SK-N-SH (cell line): ENCODE data around the gene SVBP.

Source experiments
- CTCF ChIP-seq: fragments of 200-600 bp; sonication (generic); IDR thresholded peaks from 2 replicates; pipeline ENCODE4 v1.6.1; 2017; ENCODE audit warnings: antibody characterized with exemption, mild to moderate bottlenecking, moderate library complexity
- ELF1 ChIP-seq: IDR thresholded peaks from 2 replicates; pipeline ENCODE4 v1.4.0; 2012
- EP300 ChIP-seq, 2 experiments: IDR thresholded peaks; 2 replicates each; pipeline versions ENCODE4 v1.4.0 to v1.6.1; 2012; ENCODE audit warnings: borderline replicate concordance in 1 of 2, low read depth in 1 of 2, low read length in 1 of 2
- EZH2phosphoT487 ChIP-seq: fragments of 200-600 bp; sonication (generic); IDR thresholded peaks from 2 replicates; pipeline ENCODE4 v1.6.1; 2017; ENCODE audit warnings: low read depth, mixed run types, mild to moderate bottlenecking, antibody characterized with exemption, moderate library complexity, borderline replicate concordance
- GABPA ChIP-seq: IDR thresholded peaks from 2 replicates; pipeline ENCODE4 v1.4.0; 2012; ENCODE audit warnings: low read depth, mild to moderate bottlenecking
- IRF3 ChIP-seq: fragments of 150-350 bp; IDR thresholded peaks from 2 replicates; pipeline ENCODE4 v1.6.1; 2016; ENCODE audit warnings: mild to moderate bottlenecking, low read depth, low read length
- POLR2AphosphoS5 ChIP-seq: IDR thresholded peaks from 2 replicates; pipeline ENCODE4 v1.6.1; 2012; ENCODE audit warnings: low read depth, low read length
- RAD21 ChIP-seq: IDR thresholded peaks from 2 replicates; pipeline ENCODE4 v1.6.1; 2012; ENCODE audit warnings: mild to moderate bottlenecking, low read length
- SIN3A ChIP-seq: IDR thresholded peaks from 2 replicates; pipeline ENCODE4 v1.6.1; 2012; ENCODE audit warnings: low read depth, mild to moderate bottlenecking, low read length, moderate library complexity, borderline replicate concordance
- TCF12 ChIP-seq: IDR thresholded peaks from 2 replicates; pipeline ENCODE4 v1.4.0; 2012
- USF2 ChIP-seq: fragments of 150-350 bp; IDR thresholded peaks from 2 replicates; pipeline ENCODE4 v1.6.1; 2017; ENCODE audit warnings: antibody characterized with exemption, low read length, low read depth, borderline replicate concordance

- TF ChIP-seq ELF1, result no peak
- TF ChIP-seq CTCF, result no peak
- TF ChIP-seq EZH2phosphoT487, result no peak
- no peak for TF ChIP-seq GABPA
- TF ChIP-seq POLR2AphosphoS5, result no peak
- no peak for TF ChIP-seq TCF12
- no peak for TF ChIP-seq IRF3
- TF ChIP-seq EP300 (IDR thresholded peaks at IDR 0.05; ENCODE audit: borderline replicate concordance in 1 of 2, low read depth in 1 of 2, low read length in 1 of 2), result no peak
- no peak for TF ChIP-seq RAD21
- no peak for TF ChIP-seq SIN3A
- no peak for TF ChIP-seq USF2
Measured at GRCh38 chr1:42767510-42768000, 49.6 kb downstream of the SVBP start.
